ENCODE data around the gene COX4I2. TPM values are rescaled to one million over a fixed set of nuclear protein-coding genes. Genes with fewer than 3 reads are reported as not detected.

COX4I2 gene
- total RNA-seq, 1 donor from 2014 or later: not detected

GRCh38 chr20:31653561-31653960, 15.8 kb downstream of the COX4I2 start:
- Mint-ChIP-seq H3K27me3 (peaks cover 8% of the 10 kb centered on the region), H3K9me3 (ENCODE audit: low read depth) (no peaks in the 10 kb centered on the region), H3K36me3 (ENCODE audit: insufficient read depth) (no peaks in the 10 kb centered on the region), H3K4me1 (ENCODE audit: low read depth) (no peaks in the 10 kb centered on the region), H3K4me3 (ENCODE audit: low read depth) (no peak overlapping the region), H3K27ac (no peak overlapping the region)
- no peak for DNase-seq (ENCODE audit: low spot score, unreplicated experiment)
- no peak for TF ChIP-seq CTCF (IDR thresholded peaks at IDR 0.05; ENCODE audit: unreplicated experiment)

GRCh38 chr20:31654534-31654933, 16.8 kb downstream of the COX4I2 start:
- no peaks in the 10 kb centered on the region for H3K4me1 Mint-ChIP-seq (ENCODE audit: low read depth)
- H3K9me3 Mint-ChIP-seq (ENCODE audit: low read depth): no peaks in the 10 kb centered on the region
- TF ChIP-seq CTCF (IDR thresholded peaks at IDR 0.05; ENCODE audit: unreplicated experiment): no peak
- H3K36me3 Mint-ChIP-seq (ENCODE audit: insufficient read depth): no peaks in the 10 kb centered on the region
- H3K27ac Mint-ChIP-seq: no peak overlapping the region
- H3K27me3 Mint-ChIP-seq: peaks cover 8% of the 10 kb centered on the region
- DNase-seq (ENCODE audit: low spot score, unreplicated experiment): no peak
- H3K4me3 Mint-ChIP-seq (ENCODE audit: low read depth): no peak overlapping the region

- H3K27me3 Mint-ChIP-seq: no peaks in the 10 kb centered on the region
- peak overlapping the region; percentile 56 for H3K4me3 Mint-ChIP-seq (ENCODE audit: low read depth)
- no peaks in the 10 kb centered on the region for H3K9me3 Mint-ChIP-seq (ENCODE audit: low read depth)
- H3K27ac Mint-ChIP-seq: peak overlapping the region; percentile 74
- peak; percentile 90 for TF ChIP-seq CTCF (IDR thresholded peaks at IDR 0.05; ENCODE audit: unreplicated experiment)
- DNase-seq (ENCODE audit: low spot score, unreplicated experiment): peak; percentile 81
- H3K36me3 Mint-ChIP-seq (ENCODE audit: insufficient read depth): peaks cover 1% of the 10 kb centered on the region
- H3K4me1 Mint-ChIP-seq (ENCODE audit: low read depth): peaks cover 35% of the 10 kb centered on the region
Observed at GRCh38 chr20:31661625-31662371, 24.1 kb downstream of the COX4I2 start.

- Mint-ChIP-seq H3K27ac (peak overlapping the region; percentile 74), H3K27me3 (no peaks in the 10 kb centered on the region), H3K36me3 (ENCODE audit: insufficient read depth) (peaks cover 3% of the 10 kb centered on the region), H3K4me1 (ENCODE audit: low read depth) (peaks cover 35% of the 10 kb centered on the region), H3K4me3 (ENCODE audit: low read depth) (no peak overlapping the region), H3K9me3 (ENCODE audit: low read depth) (no peaks in the 10 kb centered on the region)
- TF ChIP-seq CTCF (IDR thresholded peaks at IDR 0.05; ENCODE audit: unreplicated experiment): no peak
- DNase-seq (ENCODE audit: low spot score, unreplicated experiment): no peak
Observed at GRCh38 chr20:31662372-31662854, 24.7 kb downstream of the COX4I2 start.

GRCh38 chr20:31663524-31663837, 25.8 kb downstream of the COX4I2 start:
- no peak for TF ChIP-seq CTCF (IDR thresholded peaks at IDR 0.05; ENCODE audit: unreplicated experiment)
- Mint-ChIP-seq H3K36me3 (ENCODE audit: insufficient read depth) (peaks cover 10% of the 10 kb centered on the region), H3K4me1 (ENCODE audit: low read depth) (peaks cover 37% of the 10 kb centered on the region), H3K9me3 (ENCODE audit: low read depth) (no peaks in the 10 kb centered on the region), H3K27me3 (no peaks in the 10 kb centered on the region), H3K4me3 (ENCODE audit: low read depth) (peak overlapping the region; percentile 32), H3K27ac (peak overlapping the region; percentile 96)
- DNase-seq (ENCODE audit: low spot score, unreplicated experiment): no peak

Data from progenitor cell of endocrine pancreas (in vitro differentiated cells).